GM12892 (cell line): ENCODE measurements around the gene PPP1R3E.

Experiments used
- POLR2A ChIP-seq: IDR thresholded peaks from 2 replicates; pipeline ENCODE4 v1.6.1; 2011; ENCODE audit warnings: low read depth, low read length, control low read depth
- POLR2AphosphoS5 ChIP-seq: IDR thresholded peaks from 2 replicates; pipeline ENCODE4 v1.6.1; 2011; ENCODE audit warnings: low read depth, low read length, control low read depth
- TAF1 ChIP-seq: IDR thresholded peaks from 2 replicates; pipeline ENCODE4 v1.6.1; 2011; ENCODE audit warnings: low read depth, mild to moderate bottlenecking, control low read depth, low read length, borderline replicate concordance

DNA sequence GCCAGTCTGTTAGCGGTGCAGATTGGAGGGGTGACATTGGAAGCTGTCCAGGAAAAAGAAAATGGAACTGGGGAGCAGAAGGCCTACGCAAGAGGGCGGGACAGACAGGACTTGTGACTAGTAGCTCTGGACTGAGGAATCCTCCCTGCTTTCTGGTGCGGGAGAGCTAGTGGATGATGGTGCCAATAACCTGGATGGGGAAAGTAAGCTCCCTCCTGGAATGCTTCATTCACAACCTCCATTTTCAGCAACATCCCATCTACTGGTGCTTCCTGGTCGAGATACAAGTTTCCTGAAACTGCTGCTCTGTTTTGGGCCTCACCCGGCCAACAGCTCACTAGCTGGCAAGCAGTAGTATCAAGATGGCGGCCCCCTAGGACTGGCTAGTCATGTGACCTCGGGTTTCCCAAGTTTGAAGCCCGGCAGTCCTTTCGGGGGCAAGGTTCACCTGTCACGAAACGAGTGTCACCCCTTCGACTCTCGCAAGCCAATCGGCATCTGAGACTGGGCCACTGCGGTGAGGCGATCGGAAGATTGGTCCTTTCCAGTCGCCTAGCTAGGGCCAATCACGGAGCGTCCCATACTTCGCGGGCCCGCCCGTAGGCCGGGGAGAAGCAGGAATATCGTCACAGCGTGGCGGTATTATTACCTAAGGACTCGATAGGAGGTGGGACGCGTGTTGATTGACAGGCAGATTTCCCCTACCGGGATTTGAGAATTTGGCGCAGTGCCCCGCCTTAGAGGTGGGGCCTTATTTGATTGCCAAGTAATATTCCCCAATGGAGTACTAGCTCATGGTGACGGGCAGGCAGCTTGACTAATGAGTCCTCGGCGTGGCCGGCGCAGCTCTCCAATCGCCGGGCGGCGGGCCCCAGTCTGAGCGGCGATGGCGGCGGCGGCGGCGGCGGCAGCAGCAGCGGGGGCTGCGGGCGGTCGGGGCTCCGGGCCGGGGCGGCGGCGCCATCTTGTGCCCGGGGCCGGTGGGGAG is 18.2 kb upstream of the PPP1R3E start, which contains the start of gene PABPN1:
- TF ChIP-seq POLR2AphosphoS5 (no peak; the same call in 1 of the 2 replicates), POLR2A (peak; percentile 71), TAF1 (no peak)
